Endodermal cell (in vitro differentiated cells): ENCODE data around the gene TSPAN9. TPM values are rescaled to one million over a fixed set of nuclear protein-coding genes. Genes with fewer than 3 reads are reported as not detected.

Experiments used
- DNase-seq: peaks from one replicate; pipeline ENCODE4 v3.0.0-alpha.2; 2017
- H3K27ac ChIP-seq: 2 replicates; pipeline ENCODE4 v1.5.1; 2013; ENCODE audit warnings: mild to moderate bottlenecking, low read depth, low read length, moderate library complexity
- H3K27me3 ChIP-seq: 2 replicates; pipeline ENCODE4 v1.6.1; 2013; ENCODE audit warnings: mild to moderate bottlenecking, low read length, moderate library complexity; ENCODE audit not compliant: insufficient read depth, control insufficient read depth, poor library complexity, severe bottlenecking
- H3K36me3 ChIP-seq: 2 replicates; pipeline ENCODE4 v1.7.0; 2013; ENCODE audit warnings: mild to moderate bottlenecking, low read length, moderate library complexity; ENCODE audit not compliant: control insufficient read depth, insufficient read depth
- H3K4me1 ChIP-seq: one replicate; pipeline ENCODE4 v1.7.0; 2013; ENCODE audit warnings: low read length; ENCODE audit not compliant: control insufficient read depth, insufficient read depth
- H3K4me3 ChIP-seq: 2 replicates; pipeline ENCODE4 v1.5.1; 2013; ENCODE audit warnings: mild to moderate bottlenecking, low read length, moderate library complexity
- H3K9ac ChIP-seq: 2 replicates; pipeline ENCODE4 v1.6.1; 2013; ENCODE audit warnings: mild to moderate bottlenecking, low read length, moderate library complexity; ENCODE audit not compliant: poor library complexity, severe bottlenecking; ENCODE audit errors: extremely low read depth
- H3K9me3 ChIP-seq: 2 replicates; pipeline ENCODE4 v1.6.1; 2013; ENCODE audit warnings: mild to moderate bottlenecking, low read length, moderate library complexity; ENCODE audit not compliant: control insufficient read depth
- H3K27ac Mint-ChIP-seq: 2 replicates; pipeline ENCODE4 v1.8.0; 2020; ENCODE audit warnings: mixed read lengths
- H3K27me3 Mint-ChIP-seq: 2 replicates; pipeline ENCODE4 v1.8.0; 2021; ENCODE audit warnings: mild to moderate bottlenecking, mixed read lengths; ENCODE audit not compliant: insufficient read depth
- H3K36me3 Mint-ChIP-seq: 2 replicates; pipeline ENCODE4 v1.8.0; 2020; ENCODE audit warnings: low read depth, mixed read lengths
- H3K4me1 Mint-ChIP-seq: 2 replicates; pipeline ENCODE4 v1.8.0; 2020; ENCODE audit warnings: mixed read lengths
- H3K4me3 Mint-ChIP-seq: 2 replicates; pipeline ENCODE4 v1.8.0; 2020; ENCODE audit warnings: mild to moderate bottlenecking, moderate library complexity, mixed read lengths
- H3K9me3 Mint-ChIP-seq: 2 replicates; pipeline ENCODE4 v1.8.0; 2020; ENCODE audit warnings: mild to moderate bottlenecking, mixed read lengths
- CTCF ChIP-seq: fragments of 200-600 bp; sonication (generic); conservative IDR thresholded peaks from 2 replicates; pipeline ENCODE4 v1.5.0; 2021; ENCODE audit warnings: antibody characterized with exemption, mild to moderate bottlenecking
- WGBS, 2 experiments: methylation state at CpG; one replicate each; pipeline versions ENCODE4 v1.1.5 to v1.1.7; 2013; ENCODE audit warnings: missing lambda C conversion rate in 2 of 2, mixed read lengths in 1 of 2; ENCODE audit not compliant: insufficient coverage in 1 of 2, insufficient read length in 1 of 2; 5-methylcytosine and 5-hydroxymethylcytosine counted together
- total RNA-seq, 2 donors: library from RNA; stranded (reverse); fragmentation: NEBNext Ultra II Directional in 1 of 2; extraction: Animal tissue kit (Norgen Biotek cat#: 25700) in 1 of 2; gene quantifications; 2 replicates in 1 of 2; 3 replicates in 1 of 2; pipeline ENCODE4 v1.2.1, GENCODE V29; 2021

Gene TSPAN9
- total RNA-seq, 2 donors from 2014 or later, result 31.9 to 80.8 TPM

GRCh38 chr12:3200814-3201233 lies 123.6 kb downstream of the TSPAN9 start:
- Mint-ChIP-seq H3K36me3 (peaks cover 3% of the 10 kb centered on the region), H3K4me1 (peaks cover 42% of the 10 kb centered on the region), H3K27me3 (peaks cover 25% of the 10 kb centered on the region), H3K27ac (no peak overlapping the region), H3K9me3 (no peaks in the 10 kb centered on the region), H3K4me3 (peak overlapping the region; percentile 65)
- H3K27me3 ChIP-seq, result peaks cover 32% of the 10 kb centered on the region
- peaks cover 2% of the 10 kb centered on the region for H3K4me1 ChIP-seq
- H3K36me3 ChIP-seq, result no peaks in the 10 kb centered on the region
- H3K9me3 ChIP-seq, result no peaks in the 10 kb centered on the region
- 2% methylated on average over 23 to 41 of the region's 41 CpGs for WGBS, 2 experiments
- TF ChIP-seq CTCF, result peak; percentile 5
- H3K27ac ChIP-seq, result no peak overlapping the region
- H3K9ac ChIP-seq, result no peak overlapping the region
- peak overlapping the region; percentile 86 for H3K4me3 ChIP-seq
- DNase-seq, result peak; percentile 75

- Histone ChIP-seq H3K4me1 (peaks cover 2% of the 10 kb centered on the region), H3K4me3 (peak overlapping the region; percentile 86), H3K27me3 (peaks cover 32% of the 10 kb centered on the region), H3K9me3 (no peaks in the 10 kb centered on the region), H3K9ac (no peak overlapping the region), H3K36me3 (no peaks in the 10 kb centered on the region), H3K27ac (no peak overlapping the region)
- Mint-ChIP-seq H3K4me1 (peaks cover 35% of the 10 kb centered on the region), H3K4me3 (peak overlapping the region; percentile 65), H3K27ac (no peak overlapping the region), H3K9me3 (no peaks in the 10 kb centered on the region), H3K36me3 (peaks cover 3% of the 10 kb centered on the region), H3K27me3 (peaks cover 25% of the 10 kb centered on the region)
- DNase-seq, result no peak
- TF ChIP-seq CTCF, result no peak
- 55 to 63% methylated on average over 6 to 10 of the region's 10 CpGs for WGBS, 2 experiments
Observed at GRCh38 chr12:3201339-3202051, 124.3 kb downstream of the TSPAN9 start.

GRCh38 chr12:3202096-3202495 lies 124.9 kb downstream of the TSPAN9 start:
- no peak overlapping the region for H3K4me3 Mint-ChIP-seq

More at GRCh38 chr12:3202096-3202495, 124.9 kb downstream of the TSPAN9 start:
- Histone ChIP-seq H3K27ac (no peak overlapping the region), H3K9me3 (no peaks in the 10 kb centered on the region), H3K4me1 (peaks cover 1% of the 10 kb centered on the region), H3K36me3 (no peaks in the 10 kb centered on the region), H3K27me3 (peaks cover 32% of the 10 kb centered on the region), H3K9ac (no peak overlapping the region), H3K4me3 (no peak overlapping the region)
- Mint-ChIP-seq H3K9me3 (no peaks in the 10 kb centered on the region), H3K27ac (no peak overlapping the region), H3K27me3 (peaks cover 25% of the 10 kb centered on the region), H3K4me1 (peaks cover 30% of the 10 kb centered on the region), H3K36me3 (peaks cover 3% of the 10 kb centered on the region)
- peak; percentile 74 for DNase-seq
- 87 to 93% methylated on average over 9 to 11 of the region's 11 CpGs for WGBS, 2 experiments
- TF ChIP-seq CTCF, result peak; percentile 63
